Retinal pigment epithelial cell (primary cell): ENCODE data around the gene RAB27B.

ENCODE experiments used
- DNase-seq: peaks from one replicate; pipeline ENCODE4 v3.0.0-alpha.2; 2010; ENCODE audit warnings: low read depth
- H3K4me3 ChIP-seq: 2 replicates; pipeline ENCODE4 v1.5.1; 2011; ENCODE audit warnings: mild to moderate bottlenecking, low read length, control low read depth, moderate library complexity
- TF ChIP-seq, protein P1 (sequence below): conservative IDR thresholded peaks from 2 replicates; pipeline ENCODE4 v1.5.1; 2011; ENCODE audit warnings: low read depth, low read length, control low read depth, inconsistent platforms

Gene RAB27B

DNA sequence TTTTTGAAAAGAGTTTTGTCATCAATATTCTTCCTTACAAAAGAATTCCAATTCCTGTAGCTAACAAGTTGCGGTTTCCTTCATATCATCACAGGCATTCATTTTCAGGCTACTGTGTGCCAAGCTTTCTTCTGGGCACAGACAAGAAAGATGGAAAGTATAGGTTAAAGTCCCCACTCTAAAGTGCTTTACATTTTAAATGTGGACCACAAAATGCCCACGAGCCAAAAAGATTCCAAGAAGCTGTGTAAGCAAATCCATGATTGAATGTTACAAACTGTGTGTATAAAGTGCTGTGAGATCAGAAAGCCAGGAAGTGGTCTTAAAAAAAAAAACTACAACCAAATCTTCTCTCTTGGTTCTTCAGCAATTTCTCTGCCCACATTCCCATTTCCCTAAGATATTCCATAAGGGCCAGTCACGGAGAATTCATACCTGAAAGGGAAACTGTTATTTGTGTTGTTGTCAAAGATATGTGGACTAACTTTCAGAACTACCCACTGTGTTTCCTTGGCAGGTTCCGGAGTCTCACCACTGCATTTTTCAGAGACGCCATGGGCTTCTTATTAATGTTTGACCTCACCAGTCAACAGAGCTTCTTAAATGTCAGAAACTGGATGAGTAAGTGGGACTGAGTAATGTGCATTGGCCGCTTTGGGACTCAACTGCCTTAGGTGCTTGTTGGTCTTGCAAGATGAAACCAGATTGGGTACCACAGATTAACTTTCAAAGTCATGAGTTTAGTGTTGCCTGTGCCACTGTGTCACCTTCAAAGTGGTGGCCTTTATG lies 55.7 kb downstream of the RAB27B start:
- TF ChIP-seq, protein P1, sequence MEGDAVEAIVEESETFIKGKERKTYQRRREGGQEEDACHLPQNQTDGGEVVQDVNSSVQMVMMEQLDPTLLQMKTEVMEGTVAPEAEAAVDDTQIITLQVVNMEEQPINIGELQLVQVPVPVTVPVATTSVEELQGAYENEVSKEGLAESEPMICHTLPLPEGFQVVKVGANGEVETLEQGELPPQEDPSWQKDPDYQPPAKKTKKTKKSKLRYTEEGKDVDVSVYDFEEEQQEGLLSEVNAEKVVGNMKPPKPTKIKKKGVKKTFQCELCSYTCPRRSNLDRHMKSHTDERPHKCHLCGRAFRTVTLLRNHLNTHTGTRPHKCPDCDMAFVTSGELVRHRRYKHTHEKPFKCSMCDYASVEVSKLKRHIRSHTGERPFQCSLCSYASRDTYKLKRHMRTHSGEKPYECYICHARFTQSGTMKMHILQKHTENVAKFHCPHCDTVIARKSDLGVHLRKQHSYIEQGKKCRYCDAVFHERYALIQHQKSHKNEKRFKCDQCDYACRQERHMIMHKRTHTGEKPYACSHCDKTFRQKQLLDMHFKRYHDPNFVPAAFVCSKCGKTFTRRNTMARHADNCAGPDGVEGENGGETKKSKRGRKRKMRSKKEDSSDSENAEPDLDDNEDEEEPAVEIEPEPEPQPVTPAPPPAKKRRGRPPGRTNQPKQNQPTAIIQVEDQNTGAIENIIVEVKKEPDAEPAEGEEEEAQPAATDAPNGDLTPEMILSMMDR, result no peak
- no peak overlapping the region for H3K4me3 ChIP-seq
- DNase-seq, result no peak

DNA sequence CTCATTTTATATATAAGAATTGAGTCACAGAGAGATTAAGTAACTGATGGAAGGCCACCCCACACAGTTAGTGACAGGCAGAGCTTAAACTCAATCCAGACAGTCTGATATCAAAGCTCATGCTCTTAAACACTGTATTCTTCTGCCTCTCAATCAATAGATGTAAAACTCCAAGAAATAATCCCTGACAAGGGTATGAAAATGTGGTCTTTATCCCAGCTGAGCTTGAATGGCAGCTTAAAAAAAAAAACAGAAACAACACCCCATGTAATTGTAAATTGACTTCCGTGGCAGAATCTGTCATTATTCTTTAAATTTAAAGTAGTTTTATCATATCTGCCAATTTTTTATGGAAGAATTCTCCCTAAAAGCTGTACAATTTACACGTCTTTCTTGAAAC lies 60.1 kb downstream of the RAB27B start:
- TF ChIP-seq, protein P1, result no peak
- DNase-seq, result no peak
- H3K4me3 ChIP-seq, result no peak overlapping the region

DNA sequence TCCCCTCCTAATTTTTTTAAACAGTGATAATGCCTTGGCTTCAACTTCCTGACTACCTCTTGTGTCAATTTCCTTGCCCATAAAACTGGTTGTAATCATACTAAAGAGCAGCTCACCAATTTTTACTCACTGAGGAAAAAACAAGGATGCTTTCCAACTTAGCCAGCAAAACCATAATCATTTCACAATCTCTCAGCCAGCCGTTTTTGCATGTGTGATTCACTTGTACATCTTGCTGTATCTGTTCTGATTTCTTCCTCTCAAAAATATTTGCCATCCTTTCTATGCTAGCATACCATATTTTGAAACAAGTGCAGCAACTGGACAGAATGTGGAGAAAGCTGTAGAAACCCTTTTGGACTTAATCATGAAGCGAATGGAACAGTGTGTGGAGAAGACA lies 60.7 kb downstream of the RAB27B start:
- TF ChIP-seq, protein P1, result no peak
- H3K4me3 ChIP-seq, result no peak overlapping the region
- DNase-seq, result no peak

DNA sequence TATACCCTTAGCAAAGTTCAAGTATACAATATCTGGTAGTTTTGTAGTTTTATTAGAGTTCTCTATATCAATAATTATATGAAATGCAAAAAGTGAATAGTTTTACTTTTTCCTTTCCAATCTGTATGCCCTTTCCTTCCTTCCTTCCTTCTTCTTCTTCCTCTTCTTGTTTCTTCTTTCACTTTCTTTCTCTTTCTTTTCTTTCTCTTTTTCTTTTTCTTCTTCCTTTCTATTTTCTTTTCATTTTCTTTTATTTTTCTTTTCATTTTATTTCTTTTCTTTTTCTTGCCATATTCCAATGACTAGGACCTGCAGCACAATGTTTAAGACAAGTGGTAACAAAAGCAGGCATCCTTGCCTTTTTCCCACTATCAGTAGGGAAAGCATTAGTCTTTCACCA lies 71.2 kb downstream of the RAB27B start:
- H3K4me3 ChIP-seq, result no peak overlapping the region
- TF ChIP-seq, protein P1, result no peak
- DNase-seq, result no peak

DNA sequence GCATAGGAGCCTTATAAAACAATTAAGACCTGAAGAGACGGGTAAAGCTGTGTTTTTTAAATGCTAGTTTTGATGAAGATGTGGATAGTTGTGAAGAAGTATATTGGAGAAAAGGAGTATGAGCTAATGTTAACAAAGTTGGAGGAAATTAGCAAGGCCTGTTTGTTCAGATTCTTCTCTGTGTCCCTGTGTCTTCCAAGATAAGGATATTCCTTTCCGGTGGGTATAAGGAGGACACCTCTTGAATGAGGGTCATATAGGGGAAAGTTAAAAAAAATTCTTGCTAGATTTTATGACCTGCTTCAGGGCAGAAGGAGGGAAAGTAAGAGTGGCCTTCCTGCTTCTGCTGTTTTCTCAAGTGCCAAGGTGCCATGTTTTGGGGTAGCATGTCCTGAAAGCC lies 72.0 kb downstream of the RAB27B start:
- no peak overlapping the region for H3K4me3 ChIP-seq
- TF ChIP-seq, protein P1, result no peak
- no peak for DNase-seq

DNA sequence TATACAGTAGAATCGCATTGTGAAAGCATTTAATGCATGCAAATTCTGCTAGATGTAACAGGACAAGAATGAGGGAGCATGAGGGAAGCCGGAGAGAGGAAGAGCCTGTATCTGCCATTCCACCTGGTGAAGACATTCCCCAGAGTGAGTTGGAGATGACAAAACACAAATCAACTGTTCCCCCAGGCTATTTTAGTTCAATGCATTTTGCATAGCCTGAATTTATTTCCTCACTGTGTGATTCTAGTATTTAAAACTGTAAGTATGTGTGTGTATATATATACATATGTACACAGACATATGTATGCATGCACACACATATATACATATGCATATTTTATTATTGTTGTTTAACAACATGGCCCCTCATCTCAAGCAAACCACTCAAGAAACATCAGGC lies 76.3 kb downstream of the RAB27B start:
- TF ChIP-seq, protein P1, result no peak
- DNase-seq, result no peak
- H3K4me3 ChIP-seq, result no peak overlapping the region

DNA sequence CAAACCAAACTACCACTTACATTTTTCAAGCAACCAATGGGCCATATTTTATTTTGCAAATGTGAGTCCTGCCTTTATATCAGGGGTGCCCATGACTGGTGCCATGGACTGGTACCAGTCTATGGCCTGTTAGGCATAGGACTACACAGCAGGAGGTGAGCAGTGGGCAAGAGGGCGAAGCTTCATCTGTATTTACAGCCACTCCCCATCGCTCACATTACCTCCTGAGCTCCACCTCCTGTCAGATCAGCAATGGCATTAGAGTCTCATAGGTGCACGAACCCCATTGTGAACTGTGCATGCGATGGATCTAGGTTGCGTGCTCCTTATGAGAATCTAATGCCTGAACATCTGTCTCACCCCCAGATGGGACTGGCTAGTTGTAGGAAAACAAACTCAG lies 77.4 kb downstream of the RAB27B start:
- no peak for DNase-seq
- TF ChIP-seq, protein P1, result no peak

More for the DNA sequence above, 77.4 kb downstream of the RAB27B start:
- no peak overlapping the region for H3K4me3 ChIP-seq
